Kidney epithelial cell (primary cell): ENCODE measurements around the gene WTIP. TPM values are rescaled to one million over a fixed set of nuclear protein-coding genes. Genes with fewer than 3 reads are reported as not detected.
"Not testable (repeated sequence)": the region's sequence is repeated elsewhere in the genome, so short reads cannot be mapped to it uniquely, and the experiment has no call there.

Experiments
- DNase-seq: peaks from one replicate; pipeline ENCODE4 v3.0.0-alpha.2; 2010; ENCODE audit warnings: low read depth
- H3K27me3 ChIP-seq: 2 replicates; pipeline ENCODE4 v1.6.0; 2011; ENCODE audit warnings: low read length; ENCODE audit not compliant: control insufficient read depth, insufficient read depth
- H3K36me3 ChIP-seq: 2 replicates; pipeline ENCODE4 v1.5.1; 2011; ENCODE audit warnings: low read length; ENCODE audit not compliant: control insufficient read depth, insufficient read depth
- H3K4me3 ChIP-seq: 2 replicates; pipeline ENCODE4 v1.5.1; 2011; ENCODE audit warnings: low read depth, mild to moderate bottlenecking, control low read depth, low read length
- total RNA-seq: library from RNA; depleted of rRNA; stranded (reverse); fragments of >200 nt; gene quantifications from 2 replicates; pipeline ENCODE4 v1.2.3, GENCODE V29; 2015
- TF ChIP-seq, protein P1 (sequence below): IDR thresholded peaks from 2 replicates; pipeline ENCODE4 v1.5.1; 2011; ENCODE audit warnings: mild to moderate bottlenecking, moderate library complexity, low read length, control low read depth, inconsistent platforms; ENCODE audit not compliant: insufficient read depth, poor library complexity, severe bottlenecking

WTIP gene
- total RNA-seq, 1 donor from 2014 or later = 33.4 TPM

DNA sequence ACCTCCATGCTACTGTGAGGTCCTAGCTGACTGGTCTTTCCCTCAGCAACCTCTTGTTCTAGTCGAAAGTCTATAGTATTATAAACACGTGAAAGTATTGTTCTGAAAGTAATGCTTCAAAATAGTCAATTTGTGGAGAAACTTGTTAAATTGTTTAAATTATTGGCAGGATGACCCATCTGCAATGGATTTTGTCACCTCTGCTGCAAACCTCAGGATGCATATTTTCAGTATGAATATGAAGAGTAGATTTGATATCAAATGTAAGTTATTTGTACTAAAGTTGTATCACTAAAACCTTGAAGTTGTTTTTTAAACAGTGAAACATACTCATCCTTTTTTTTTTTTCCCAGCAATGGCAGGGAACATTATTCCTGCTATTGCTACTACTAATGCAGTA is 27.5 kb upstream of the WTIP start:
- TF ChIP-seq, protein P1, sequence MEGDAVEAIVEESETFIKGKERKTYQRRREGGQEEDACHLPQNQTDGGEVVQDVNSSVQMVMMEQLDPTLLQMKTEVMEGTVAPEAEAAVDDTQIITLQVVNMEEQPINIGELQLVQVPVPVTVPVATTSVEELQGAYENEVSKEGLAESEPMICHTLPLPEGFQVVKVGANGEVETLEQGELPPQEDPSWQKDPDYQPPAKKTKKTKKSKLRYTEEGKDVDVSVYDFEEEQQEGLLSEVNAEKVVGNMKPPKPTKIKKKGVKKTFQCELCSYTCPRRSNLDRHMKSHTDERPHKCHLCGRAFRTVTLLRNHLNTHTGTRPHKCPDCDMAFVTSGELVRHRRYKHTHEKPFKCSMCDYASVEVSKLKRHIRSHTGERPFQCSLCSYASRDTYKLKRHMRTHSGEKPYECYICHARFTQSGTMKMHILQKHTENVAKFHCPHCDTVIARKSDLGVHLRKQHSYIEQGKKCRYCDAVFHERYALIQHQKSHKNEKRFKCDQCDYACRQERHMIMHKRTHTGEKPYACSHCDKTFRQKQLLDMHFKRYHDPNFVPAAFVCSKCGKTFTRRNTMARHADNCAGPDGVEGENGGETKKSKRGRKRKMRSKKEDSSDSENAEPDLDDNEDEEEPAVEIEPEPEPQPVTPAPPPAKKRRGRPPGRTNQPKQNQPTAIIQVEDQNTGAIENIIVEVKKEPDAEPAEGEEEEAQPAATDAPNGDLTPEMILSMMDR = no peak
- no peak for DNase-seq
- Histone ChIP-seq H3K36me3 (no peaks in the 10 kb centered on the region), H3K27me3 (no peaks in the 10 kb centered on the region), H3K4me3 (no peak overlapping the region)

DNA sequence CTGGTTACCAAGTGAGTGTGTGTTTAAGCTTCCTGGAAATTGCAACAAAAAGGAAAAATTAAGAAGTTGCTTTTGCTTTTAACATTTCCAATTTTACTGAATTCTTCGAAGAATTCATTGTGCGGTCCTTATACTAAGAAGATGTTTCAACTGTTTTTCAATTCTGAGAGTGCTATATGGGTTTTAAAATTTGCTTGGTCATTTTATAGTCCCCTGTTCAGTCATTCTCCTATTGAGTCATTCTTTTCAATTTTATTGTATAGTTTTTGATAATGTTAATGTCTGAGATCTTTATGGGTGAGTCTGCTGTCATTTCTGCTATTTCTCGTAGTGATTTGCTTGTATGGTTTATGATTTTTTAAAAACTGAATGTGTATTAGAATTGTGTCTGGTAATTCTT is 26.9 kb upstream of the WTIP start:
- DNase-seq = no peak
- TF ChIP-seq, protein P1 = no peak
- no peak overlapping the region for H3K4me3 ChIP-seq
- H3K27me3 ChIP-seq = no peaks in the 10 kb centered on the region
- no peaks in the 10 kb centered on the region for H3K36me3 ChIP-seq

DNA sequence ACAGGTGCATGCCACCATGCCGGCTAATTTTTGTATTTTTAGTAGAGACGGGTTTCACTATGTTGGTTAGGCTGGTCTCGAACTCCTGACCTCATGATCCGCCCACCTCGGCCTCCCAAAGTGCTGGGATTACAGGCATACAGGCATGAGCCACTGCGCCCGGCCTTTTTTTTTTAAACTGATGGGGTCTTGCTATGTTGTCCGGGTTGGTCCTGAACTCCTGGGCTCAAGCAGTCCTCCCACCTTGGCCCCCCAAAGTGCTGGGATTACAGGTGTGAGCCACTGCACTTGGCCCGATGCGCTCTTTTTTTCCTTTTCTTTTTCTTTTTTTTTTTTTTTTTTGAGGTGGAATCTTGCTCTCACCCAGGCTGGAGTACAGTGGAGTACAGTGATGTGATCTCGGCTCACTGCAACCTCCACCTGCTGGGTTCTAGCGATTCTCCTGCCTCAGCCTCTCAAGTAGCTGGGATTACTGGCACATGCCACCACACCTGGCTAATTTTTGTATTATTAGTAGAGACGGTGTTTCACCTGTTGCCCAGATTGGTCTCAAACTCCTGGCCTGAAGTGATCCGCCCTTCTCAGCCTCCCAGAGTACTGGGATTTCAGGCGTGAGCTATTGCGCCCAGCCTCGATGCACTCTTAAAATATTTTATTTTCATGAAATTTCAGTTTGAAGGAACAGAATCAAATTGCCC is 25.6 kb upstream of the WTIP start:
- H3K36me3 ChIP-seq, H3K27me3 ChIP-seq: not testable (repeated sequence)

DNA sequence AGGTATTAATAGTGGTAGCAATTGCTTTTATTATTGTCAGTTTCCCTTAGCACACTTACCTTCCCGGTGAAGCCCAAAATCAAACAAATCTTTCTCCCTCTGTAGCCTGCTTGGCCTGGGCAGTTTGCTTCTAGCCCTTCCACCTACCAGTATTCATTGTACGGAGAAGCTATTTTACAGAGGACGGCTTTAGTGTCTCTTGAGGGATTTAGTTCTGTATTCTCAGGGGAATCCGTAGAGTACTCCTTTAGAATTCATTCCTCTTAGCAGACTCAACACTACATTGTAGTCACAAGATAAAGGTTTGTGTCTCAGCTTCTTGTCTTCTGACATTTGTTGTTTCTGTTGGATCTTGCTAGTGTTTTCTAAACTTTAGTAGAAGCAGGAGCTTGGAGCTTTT is 24.1 kb upstream of the WTIP start:
- Histone ChIP-seq H3K27me3 (no peaks in the 10 kb centered on the region), H3K4me3 (no peak overlapping the region), H3K36me3 (no peaks in the 10 kb centered on the region)
- TF ChIP-seq, protein P1 = no peak
- DNase-seq = no peak

More for the DNA sequence above, 25.6 kb upstream of the WTIP start:
- H3K4me3 ChIP-seq, DNase-seq: not testable (repeated sequence)

DNA sequence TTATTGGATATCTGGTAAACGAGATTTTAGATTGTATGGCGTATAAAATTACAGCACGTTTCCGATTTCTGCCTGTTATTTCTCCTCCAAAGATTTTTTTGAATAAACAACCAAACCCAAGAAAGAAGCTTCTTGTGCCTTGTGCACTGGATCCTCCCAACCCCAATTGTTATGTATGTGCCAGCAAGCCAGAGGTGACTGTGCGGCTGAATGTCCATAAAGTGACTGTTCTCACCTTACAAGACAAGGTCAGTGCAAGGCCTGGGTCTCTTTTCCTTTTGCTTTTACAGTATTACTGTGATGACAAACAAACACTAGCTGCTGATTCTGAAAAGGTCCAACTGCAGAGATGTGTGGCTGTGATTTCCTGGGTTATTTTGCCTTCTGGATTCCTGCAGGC is 22.9 kb upstream of the WTIP start:
- H3K27me3 ChIP-seq = no peaks in the 10 kb centered on the region
- TF ChIP-seq, protein P1 = no peak
- no peak overlapping the region for H3K4me3 ChIP-seq
- no peaks in the 10 kb centered on the region for H3K36me3 ChIP-seq
- no peak for DNase-seq

DNA sequence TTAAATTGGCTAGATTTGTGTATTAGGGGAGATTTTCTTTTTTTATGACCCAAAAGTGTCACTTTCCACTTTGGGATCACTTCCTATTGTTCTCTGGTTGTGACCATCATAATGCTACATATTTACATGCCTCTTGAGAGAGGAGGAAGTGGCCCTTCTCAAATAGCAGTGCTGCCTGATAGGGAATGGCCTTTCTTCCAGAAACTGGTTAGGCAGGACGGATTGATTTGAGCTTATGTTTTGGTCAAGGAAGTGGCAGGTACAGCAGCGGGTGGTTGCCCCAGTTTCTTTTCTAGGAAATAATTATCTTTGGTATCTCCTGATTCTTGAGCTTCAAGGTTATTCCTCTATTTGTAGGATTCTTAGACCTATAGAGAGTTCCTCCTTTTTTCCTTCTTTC is 21.9 kb upstream of the WTIP start:
- no peak for DNase-seq
- H3K4me3 ChIP-seq = no peak overlapping the region
- H3K27me3 ChIP-seq = no peaks in the 10 kb centered on the region
- H3K36me3 ChIP-seq = no peaks in the 10 kb centered on the region
- TF ChIP-seq, protein P1 = no peak
